HG03571 (cell line): ENCODE results near the gene SORCS3.

ENCODE experiments used
- ATAC-seq: cut with Tn5 transposase; IDR thresholded peaks from one replicate; pipeline ENCODE4 v1.9.1; 2021; ENCODE audit not compliant: unreplicated experiment

SORCS3 gene

GRCh38 chr10:105161149-105161548 lies 520.1 kb downstream of the SORCS3 start:
- ATAC-seq, result no peak

- no peak for ATAC-seq
Observed at GRCh38 chr10:105161767-105162166, 520.7 kb downstream of the SORCS3 start.

- ATAC-seq, result no peak
Observed at GRCh38 chr10:105170521-105170920, 529.4 kb downstream of the SORCS3 start.

- ATAC-seq, result no peak
Observed at GRCh38 chr10:105171945-105172344, 530.9 kb downstream of the SORCS3 start.

- ATAC-seq, result no peak
Observed at GRCh38 chr10:105181626-105182025, 540.5 kb downstream of the SORCS3 start.

- ATAC-seq, result no peak
Observed at GRCh38 chr10:105183536-105183935, 542.4 kb downstream of the SORCS3 start.

GRCh38 chr10:105185161-105185560 lies 544.1 kb downstream of the SORCS3 start:
- no peak for ATAC-seq

GRCh38 chr10:105187243-105187642 lies 546.2 kb downstream of the SORCS3 start:
- no peak for ATAC-seq

GRCh38 chr10:105188737-105189462 lies 547.8 kb downstream of the SORCS3 start:
- no peak for ATAC-seq

GRCh38 chr10:105189463-105189800 lies 548.3 kb downstream of the SORCS3 start:
- no peak for ATAC-seq

GRCh38 chr10:105192146-105192545 lies 551.1 kb downstream of the SORCS3 start:
- ATAC-seq, result no peak

GRCh38 chr10:105192861-105193260 lies 551.8 kb downstream of the SORCS3 start:
- ATAC-seq, result no peak

GRCh38 chr10:105195831-105196230 lies 554.7 kb downstream of the SORCS3 start:
- no peak for ATAC-seq

GRCh38 chr10:105197598-105198364 lies 556.7 kb downstream of the SORCS3 start:
- ATAC-seq, result no peak

- no peak for ATAC-seq
Observed at GRCh38 chr10:105206616-105207015, 565.5 kb downstream of the SORCS3 start.

- ATAC-seq, result no peak
Observed at GRCh38 chr10:105207476-105207995, 566.4 kb downstream of the SORCS3 start.

- no peak for ATAC-seq
Observed at GRCh38 chr10:105210546-105210945, 569.5 kb downstream of the SORCS3 start.

GRCh38 chr10:105237685-105238084 lies 596.6 kb downstream of the SORCS3 start:
- no peak for ATAC-seq

GRCh38 chr10:105239311-105240219 lies 598.5 kb downstream of the SORCS3 start:
- no peak for ATAC-seq

- no peak for ATAC-seq
Observed at GRCh38 chr10:105241254-105241653, 600.2 kb downstream of the SORCS3 start.

GRCh38 chr10:105243381-105243780 lies 602.3 kb downstream of the SORCS3 start:
- ATAC-seq, result no peak
